Motor neuron (in vitro differentiated cells): ENCODE data around the gene WDR20. TPM values are rescaled to one million over a fixed set of nuclear protein-coding genes. Genes with fewer than 3 reads are reported as not detected.

Source experiments
- total RNA-seq, 8 experiments: library from RNA; unstranded; fragments of 300-600 nt; gene quantifications; 2 replicates each; pipeline versions ENCODE4 v1.2.3 to v1.2.4, GENCODE V29; 2022

WDR20 gene
- total RNA-seq, 8 experiments from 2014 or later, result 15.6 to 32.3 (median 24.8) TPM

Other genes with a start within 250 kb of the WDR20 start
- 100 to 1,000 TPM; 424 to 616 (median 552) TPM for gene DYNC1H1, start 175.3 kb upstream of the WDR20 start, total RNA-seq
- gene HSP90AA1, start 52.9 kb upstream of the WDR20 start, total RNA-seq, result 100 to 1,000 TPM; 316 to 928 (median 545) TPM
- gene MOK, start 165.3 kb downstream of the WDR20 start, total RNA-seq, result 10 to 100 TPM in 7 of 8 experiments, 1 to 10 TPM in 1; 6.0 to 63.6 (median 24.2) TPM
- gene ZNF839, start 179.8 kb downstream of the WDR20 start, total RNA-seq, result 10 to 100 TPM in 5 of 8 experiments, 1 to 10 TPM in 3; 7.8 to 16.7 (median 10.2) TPM
- 10 to 100 TPM; 20.2 to 58.3 (median 35.4) TPM for gene CINP, start 223.0 kb downstream of the WDR20 start, total RNA-seq
- 10 to 100 TPM in 4 of 8 experiments, 1 to 10 TPM in 4; 6.5 to 14.2 (median 9.3) TPM for gene TECPR2, start 223.0 kb downstream of the WDR20 start, total RNA-seq